Measurements from ENCODE around the gene TICRR.

- no peak for TF ChIP-seq POLR2A (IDR thresholded peaks at IDR 0.05; ENCODE audit: low read depth, low read length)
- TF ChIP-seq POLR2AphosphoS5 (IDR thresholded peaks at IDR 0.05; ENCODE audit: low read depth, low read length) = no peak
- TF ChIP-seq TAF1 (IDR thresholded peaks at IDR 0.05; ENCODE audit: low read depth, low read length) = no peak
- TF ChIP-seq POU2F2 (IDR thresholded peaks at IDR 0.05; ENCODE audit: low read depth, low read length) = no peak
These were observed 6.1 kb upstream of the TICRR start for GRCh38 chr15:89569090-89569745.

Data from GM12891 (cell line).